A673 (cell line): ENCODE measurements around the gene WEE2.

Experiments used
- CTCF ChIP-seq: fragments of 300-800, 200-600 bp; sonication (generic); conservative IDR thresholded peaks from 2 replicates; pipeline ENCODE4 v1.5.1; 2017; ENCODE audit warnings: low read depth, mild to moderate bottlenecking, antibody characterized with exemption, low read length, moderate library complexity, mixed read lengths
- EZH2 ChIP-seq: fragments of 200-600 bp; sonication (generic); IDR thresholded peaks from 2 replicates; pipeline ENCODE4 v1.6.1; 2017; ENCODE audit warnings: borderline replicate concordance, low read depth, mild to moderate bottlenecking, mixed read lengths, antibody characterized with exemption, low read length; ENCODE audit not compliant: poor library complexity, severe bottlenecking

DNA sequence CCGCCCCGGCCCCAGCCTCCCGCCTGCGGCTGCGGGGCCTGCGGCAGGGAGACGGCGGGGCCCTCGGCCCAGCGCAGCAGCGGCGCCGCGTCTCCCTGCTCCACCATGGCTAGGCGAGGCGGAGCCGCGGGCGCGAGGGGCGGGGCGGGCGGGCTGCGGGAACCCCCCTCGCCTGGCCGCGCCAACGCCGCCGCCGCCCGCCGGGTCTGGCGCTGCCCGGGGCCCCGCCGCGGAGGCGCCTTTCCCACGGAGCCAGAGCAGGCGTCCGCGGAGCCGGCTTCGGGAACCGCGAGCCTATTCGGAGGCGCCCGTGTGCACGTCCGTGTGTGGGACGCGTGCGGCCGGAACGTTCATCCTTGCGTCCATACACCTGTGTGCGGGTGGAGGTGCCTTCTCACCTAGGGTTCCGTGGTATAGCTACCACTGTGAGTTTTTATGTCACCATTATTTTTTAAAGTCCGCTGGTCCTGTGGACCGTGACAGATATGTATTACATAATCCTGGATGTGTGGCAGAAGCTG, 6.0 kb upstream of the WEE2 start, which contains the start of gene DENND11:
- TF ChIP-seq CTCF (no peak), EZH2 (no peak)
